GM06990 (cell line): ENCODE measurements around the gene MMP28.

ENCODE experiments used
- DNase-seq: peaks from one replicate; pipeline ENCODE4 v3.0.0-alpha.2; 2011; ENCODE audit not compliant: insufficient read length; ENCODE audit errors: extremely low read depth
- H3K27me3 ChIP-seq: replicated peaks from 2 replicates; pipeline ENCODE4 v1.6.0; 2011; ENCODE audit warnings: low read length; ENCODE audit not compliant: control insufficient read depth, insufficient read depth
- H3K36me3 ChIP-seq: 2 replicates; pipeline ENCODE4 v1.5.1; 2011; ENCODE audit warnings: low read length; ENCODE audit not compliant: control insufficient read depth, insufficient read depth
- H3K4me3 ChIP-seq: replicated peaks from 2 replicates; pipeline ENCODE4 v1.5.1; 2011; ENCODE audit warnings: low read depth, mild to moderate bottlenecking, control low read depth, low read length
- CTCF ChIP-seq: IDR thresholded peaks from 2 replicates; pipeline ENCODE4 v1.5.1; 2011; ENCODE audit warnings: low read length, control low read depth, mild to moderate bottlenecking, inconsistent platforms; ENCODE audit not compliant: insufficient read depth, poor library complexity, severe bottlenecking

The MMP28 gene

GRCh38 chr17:35734396-35734795 lies 61.0 kb downstream of the MMP28 start:
- peaks cover 2% of the 10 kb centered on the region; the same call in 1 of the 2 replicates for H3K27me3 ChIP-seq
- no peak for TF ChIP-seq CTCF
- H3K36me3 ChIP-seq = no peaks in the 10 kb centered on the region
- no peak overlapping the region for H3K4me3 ChIP-seq
- DNase-seq = no peak

DNA sequence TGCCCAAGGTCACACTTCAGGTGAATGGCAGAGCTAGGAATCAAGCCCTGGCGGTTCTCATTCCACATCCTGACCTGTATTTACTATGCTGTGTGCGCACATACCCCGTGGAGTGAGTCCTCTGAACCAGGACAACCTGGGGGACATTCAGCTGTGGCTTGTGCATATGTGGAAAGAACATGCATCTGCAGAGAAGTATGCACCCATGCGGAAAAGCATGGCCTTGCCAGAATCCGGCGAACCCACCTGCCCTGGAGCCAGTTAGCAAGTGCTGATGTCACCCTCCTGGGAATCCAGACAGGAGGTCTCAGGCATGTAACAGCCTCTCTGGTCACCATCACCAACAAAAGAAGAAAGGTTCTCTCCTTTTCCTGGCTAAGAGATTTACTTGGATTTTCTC lies 62.1 kb downstream of the MMP28 start:
- H3K36me3 ChIP-seq = no peaks in the 10 kb centered on the region
- TF ChIP-seq CTCF = no peak
- DNase-seq = no peak
- peaks cover 2% of the 10 kb centered on the region; the same call in 1 of the 2 replicates for H3K27me3 ChIP-seq
- H3K4me3 ChIP-seq = no peak overlapping the region

DNA sequence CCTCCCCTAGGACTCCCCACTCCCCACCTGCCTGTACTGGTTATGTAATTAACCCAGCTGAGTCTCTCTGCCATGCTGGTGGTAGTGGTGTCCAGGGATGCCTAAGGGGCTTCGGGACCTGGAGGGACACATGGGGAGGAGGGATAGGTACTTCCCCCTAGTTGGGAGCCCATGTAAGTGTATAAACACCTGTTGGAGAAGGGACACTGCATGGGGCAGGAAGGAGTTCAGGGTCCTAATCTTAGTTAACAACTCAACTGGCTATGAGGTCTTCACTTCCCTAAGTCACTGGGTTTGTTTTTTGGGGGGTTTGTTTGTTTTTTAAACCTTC lies 62.7 kb downstream of the MMP28 start:
- no peak overlapping the region for H3K4me3 ChIP-seq
- no peak for TF ChIP-seq CTCF
- H3K27me3 ChIP-seq = peaks cover 2% of the 10 kb centered on the region; the same call in 1 of the 2 replicates
- no peak for DNase-seq
- no peaks in the 10 kb centered on the region; the same call in 1 of the 2 replicates for H3K36me3 ChIP-seq

GRCh38 chr17:35731917-35732805 lies 63.3 kb downstream of the MMP28 start:
- Histone ChIP-seq H3K27me3 (peaks cover 2% of the 10 kb centered on the region; the same call in 1 of the 2 replicates), H3K4me3 (no peak overlapping the region), H3K36me3 (no peaks in the 10 kb centered on the region; the same call in 1 of the 2 replicates)
- DNase-seq = no peak
- TF ChIP-seq CTCF = no peak

DNA sequence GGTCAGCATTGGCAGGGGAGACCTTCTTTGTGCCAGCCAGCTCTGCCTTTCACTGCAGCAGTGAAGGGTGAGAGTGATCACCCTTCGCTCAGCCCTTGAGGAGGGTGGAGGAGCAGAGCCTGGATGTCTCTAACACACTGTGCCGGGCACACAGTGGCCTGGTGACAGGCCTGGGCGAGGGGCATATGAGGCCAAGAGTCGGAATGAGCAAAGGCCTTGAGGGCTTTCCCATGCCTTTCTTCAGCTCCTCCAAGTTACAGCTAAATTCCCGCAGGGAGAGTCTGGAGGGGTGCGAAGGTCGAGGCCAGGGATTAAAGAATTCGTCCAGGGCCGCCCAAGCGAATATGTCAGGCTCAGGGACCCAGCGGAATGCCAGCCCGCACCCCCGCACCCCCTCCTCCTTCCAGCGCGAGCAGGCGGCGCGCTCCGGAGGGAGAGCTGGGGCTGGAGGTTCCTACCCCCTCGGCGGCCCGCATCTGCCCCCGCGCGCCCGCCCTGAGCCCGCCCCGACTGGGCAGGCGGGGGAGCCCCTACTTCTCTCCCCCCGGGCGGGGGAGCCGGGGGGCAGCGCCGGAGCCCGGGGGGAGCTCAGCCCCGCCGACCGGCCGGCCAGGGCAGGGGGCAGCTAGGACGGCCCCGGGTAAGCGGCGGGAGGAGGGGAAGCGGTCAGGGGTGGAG lies 64.1 kb downstream of the MMP28 start, which contains the start of gene RASL10B:
Gene RASL10B (plus strand): TSS at position 401 of the 678 bp plus-strand sequence. CDS start 3,546 bp downstream, outside the sequence.
- no peak for DNase-seq
- no peak within 1 kb of the TSS; the same call in 1 of the 2 replicates for H3K4me3 ChIP-seq
- H3K36me3 ChIP-seq = no peaks in the 10 kb centered on the region; the same call in 1 of the 2 replicates
- TF ChIP-seq CTCF = no peak
- peaks cover 2% of the 10 kb centered on the region; the same call in 1 of the 2 replicates for H3K27me3 ChIP-seq
